Esophagus squamous epithelium (tissue), 4 donors: ENCODE measurements around the gene CPNE4.

Source experiments
- CTCF ChIP-seq, 6 experiments: fragments of 450-650 bp in 4 of 6; fragments of 200-600 bp in 2 of 6; sonication (generic) in 2 of 6; IDR thresholded peaks; one replicate each; pipeline ENCODE4 v1.5.1; 2016 to 2019; ENCODE audit warnings: antibody characterized with exemption in 6 of 6, mild to moderate bottlenecking in 4 of 6, moderate library complexity in 4 of 6
- POLR2A ChIP-seq, 4 donors: fragments of 450-650 bp; IDR thresholded peaks; one replicate each; pipeline ENCODE4 v1.6.1; 2017; ENCODE audit warnings: antibody characterized with exemption in 4 of 4, mild to moderate bottlenecking in 4 of 4, moderate library complexity in 3 of 4

- no peak for TF ChIP-seq POLR2A (IDR thresholded peaks at IDR 0.05)
- no peak for TF ChIP-seq CTCF (IDR thresholded peaks at IDR 0.05)
Observed at GRCh38 chr3:131608296-131608695, 426.5 kb downstream of the CPNE4 start.
